ENCODE results near the gene TGFBR3.

- TF ChIP-seq CTCF (IDR thresholded peaks at IDR 0.05): no peak
- TF ChIP-seq EP300 (IDR thresholded peaks at IDR 0.05): peak in 1 of 4 donors; percentile 46
Measured at GRCh38 chr1:91851130-91852010, 34.6 kb downstream of the TGFBR3 start.
